ENCODE measurements around the gene PIK3CD. TPM values are rescaled to one million over a fixed set of nuclear protein-coding genes. Genes with fewer than 3 reads are reported as not detected.
"Not testable (repeated sequence)": the region's sequence is repeated elsewhere in the genome, so short reads cannot be mapped to it uniquely, and the experiment has no call there.

Gene PIK3CD
- total RNA-seq, 1 donor from 2014 or later, result 3.3 TPM

- no peak for DNase-seq
- peak; percentile 62 for ATAC-seq (ENCODE audit: poor library complexity)
- intact Hi-C loops (cut with DNase I), result no loop called here
Measured at GRCh38 chr1:9615316-9616063, 36.0 kb upstream of the PIK3CD start.

- no peak for ATAC-seq (ENCODE audit: poor library complexity)
Measured at GRCh38 chr1:9618909-9619679, 32.4 kb upstream of the PIK3CD start.

GRCh38 chr1:9621032-9621431, 30.5 kb upstream of the PIK3CD start:
- DNase-seq, result no peak
- no peak for ATAC-seq (ENCODE audit: poor library complexity)
- intact Hi-C loops (cut with DNase I), result loop anchor here (10.0 kb wide), 1 partner anchor 244 kb away; no protein-coding TSS in a partner anchor

More at GRCh38 chr1:9618909-9619679, 32.4 kb upstream of the PIK3CD start:
- intact Hi-C loops (cut with DNase I), result no loop called here
- no peak for DNase-seq

GRCh38 chr1:9624081-9624480, 27.4 kb upstream of the PIK3CD start:
- DNase-seq, result no peak
- intact Hi-C loops (cut with DNase I), result loop anchor here (10.0 kb wide), 1 partner anchor 241 kb away; no protein-coding TSS in a partner anchor
- no peak for ATAC-seq (ENCODE audit: poor library complexity)

- DNase-seq; ATAC-seq (ENCODE audit: poor library complexity): not testable (repeated sequence)
- intact Hi-C loops (cut with DNase I), result loop anchor here (10.0 kb wide), 1 partner anchor 240 kb away; no protein-coding TSS in a partner anchor
Measured at GRCh38 chr1:9625030-9625429, 26.5 kb upstream of the PIK3CD start.

GRCh38 chr1:9626201-9626608, 25.3 kb upstream of the PIK3CD start:
- DNase-seq (no peak), ATAC-seq (ENCODE audit: poor library complexity) (no peak)
- intact Hi-C loops (cut with DNase I), result loop anchor here (2.0 to 10.0 kb wide), 2 partner anchors 239 to 803 kb away; no protein-coding TSS in a partner anchor

- no peak for ATAC-seq (ENCODE audit: poor library complexity)
- intact Hi-C loops (cut with DNase I), result loop anchor here (10.0 kb wide), 1 partner anchor 236 kb away; no protein-coding TSS in a partner anchor
- no peak for DNase-seq
Measured at GRCh38 chr1:9628541-9629444, 22.7 kb upstream of the PIK3CD start.

- DNase-seq, result peak; percentile 81
- ATAC-seq (ENCODE audit: poor library complexity), result peak; percentile 59
- intact Hi-C loops (cut with DNase I), result loop anchor here (10.0 kb wide), 1 partner anchor 235 kb away; no protein-coding TSS in a partner anchor
Measured at GRCh38 chr1:9629445-9630201, 21.9 kb upstream of the PIK3CD start.

- DNase-seq (no peak), ATAC-seq (ENCODE audit: poor library complexity) (no peak)
- intact Hi-C loops (cut with DNase I), result no loop called here
Measured at GRCh38 chr1:9630331-9631111, 21.0 kb upstream of the PIK3CD start.

- DNase-seq (no peak), ATAC-seq (ENCODE audit: poor library complexity) (no peak)
- intact Hi-C loops (cut with DNase I), result no loop called here
Measured at GRCh38 chr1:9631613-9632012, 19.9 kb upstream of the PIK3CD start.

- intact Hi-C loops (cut with DNase I), result no loop called here
- DNase-seq (no peak), ATAC-seq (ENCODE audit: poor library complexity) (no peak)
Measured at GRCh38 chr1:9633493-9633892, 18.0 kb upstream of the PIK3CD start.

- intact Hi-C loops (cut with DNase I), result no loop called here
- DNase-seq (no peak), ATAC-seq (ENCODE audit: poor library complexity) (no peak)
Measured at GRCh38 chr1:9634582-9634981, 16.9 kb upstream of the PIK3CD start.

GRCh38 chr1:9639227-9639626, 12.3 kb upstream of the PIK3CD start:
- no peak for DNase-seq
- intact Hi-C loops (cut with DNase I), result no loop called here
- ATAC-seq (ENCODE audit: poor library complexity), result no peak

GRCh38 chr1:9643351-9644256, 7.9 kb upstream of the PIK3CD start:
- intact Hi-C loops (cut with DNase I), result no loop called here
- no peak for DNase-seq
- no peak for ATAC-seq (ENCODE audit: poor library complexity)

- ATAC-seq (ENCODE audit: poor library complexity) (no peak), DNase-seq (no peak)
- intact Hi-C loops (cut with DNase I), result no loop called here
Measured at GRCh38 chr1:9646037-9646436, 5.5 kb upstream of the PIK3CD start.

GRCh38 chr1:9648171-9648570, 3.4 kb upstream of the PIK3CD start:
- DNase-seq (no peak), ATAC-seq (ENCODE audit: poor library complexity) (no peak)
- intact Hi-C loops (cut with DNase I), result no loop called here

Measured in Right ventricle myocardium superior (tissue), 1 donor.